ENCODE measurements around the gene ANK2. TPM values are rescaled to one million over a fixed set of nuclear protein-coding genes. Genes with fewer than 3 reads are reported as not detected.

Gene ANK2
- total RNA-seq, 1 experiment from 2014 or later: 5.6 TPM

DNA sequence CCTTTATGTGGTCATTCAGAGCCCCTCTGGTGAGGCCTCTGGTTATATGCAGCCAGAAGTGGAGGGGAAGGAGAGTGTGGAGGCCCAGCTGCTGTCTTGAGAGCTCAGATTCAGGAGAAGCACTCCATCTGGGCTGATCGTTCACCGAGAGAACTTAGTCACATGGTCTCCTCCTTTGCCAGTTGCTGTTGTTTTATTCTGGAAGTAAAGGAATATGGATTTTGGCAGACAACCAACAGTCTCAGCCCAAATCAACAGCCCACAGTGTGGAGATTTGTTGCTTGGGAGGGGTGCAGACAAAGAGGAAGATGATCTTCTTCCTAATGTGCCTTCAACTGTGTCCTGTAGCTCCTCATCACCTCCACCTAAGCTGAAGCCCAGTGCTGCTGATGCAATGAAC, 355.4 kb downstream of the ANK2 start:
- CTCF ChIA-PET: no interaction called here

More for the DNA sequence above, 355.4 kb downstream of the ANK2 start:
- H3K36me3 ChIP-seq (ENCODE audit: control insufficient read depth in 1 of 2, insufficient read depth in 2 of 2, low read length in 2 of 2): no peaks in the 10 kb centered on the region
- ATAC-seq (no peak), DNase-seq (ENCODE audit: low read depth, low spot score) (no peak)
- H3K79me2 ChIP-seq (ENCODE audit: insufficient read depth, low read length): no peaks in the 10 kb centered on the region
- no peak overlapping the region for H2AFZ ChIP-seq (ENCODE audit: low read depth, low read length, poor library complexity, severe bottlenecking)
- no TSS peak for BruUV-seq (replicated peaks)
- intact Hi-C loops (cut with micrococcal nuclease): no loop called here
- ChIA-PET RAD21 (ENCODE audit: low non-redundant PET in 1 of 2, low total read pairs in 2 of 2, uncharacterized antibody in 2 of 2, unreplicated experiment in 2 of 2) (no interaction called here), POLR2A (no interaction called here)
- TF ChIP-seq ELF1 (IDR thresholded peaks at IDR 0.05; ENCODE audit: borderline replicate concordance, low read depth) (no peak), ZNF274 (IDR thresholded peaks at IDR 0.05; ENCODE audit: low read depth, low read length) (no peak), SP1 (IDR thresholded peaks at IDR 0.05; ENCODE audit: low read depth) (no peak), EGR1 (IDR thresholded peaks at IDR 0.05; ENCODE audit: low read depth) (no peak), FOSL1 (IDR thresholded peaks at IDR 0.05; ENCODE audit: low read depth) (no peak), RAD21 (IDR thresholded peaks at IDR 0.05; ENCODE audit: low read depth) (no peak), CBX3 (IDR thresholded peaks at IDR 0.05; ENCODE audit: low read depth) (no peak), CEBPB (IDR thresholded peaks at IDR 0.05; ENCODE audit: low read depth) (no peak), ZFX (IDR thresholded peaks at IDR 0.05) (no peak), SRF (IDR thresholded peaks at IDR 0.05; ENCODE audit: low read depth) (no peak), POLR2AphosphoS5 (IDR thresholded peaks at IDR 0.05; ENCODE audit: low read depth, low read length) (no peak), TCF7L2 (IDR thresholded peaks at IDR 0.05; ENCODE audit: borderline replicate concordance, extremely low read depth, insufficient read depth, insufficient read length) (no peak), YY1 (IDR thresholded peaks at IDR 0.05; ENCODE audit: extremely low read depth, insufficient replicate concordance, low read depth, low read length) (no peak), SIN3A (IDR thresholded peaks at IDR 0.05; ENCODE audit: low read depth) (no peak), JUND (IDR thresholded peaks at IDR 0.05) (no peak)
- TF ChIP-seq, protein P1, sequence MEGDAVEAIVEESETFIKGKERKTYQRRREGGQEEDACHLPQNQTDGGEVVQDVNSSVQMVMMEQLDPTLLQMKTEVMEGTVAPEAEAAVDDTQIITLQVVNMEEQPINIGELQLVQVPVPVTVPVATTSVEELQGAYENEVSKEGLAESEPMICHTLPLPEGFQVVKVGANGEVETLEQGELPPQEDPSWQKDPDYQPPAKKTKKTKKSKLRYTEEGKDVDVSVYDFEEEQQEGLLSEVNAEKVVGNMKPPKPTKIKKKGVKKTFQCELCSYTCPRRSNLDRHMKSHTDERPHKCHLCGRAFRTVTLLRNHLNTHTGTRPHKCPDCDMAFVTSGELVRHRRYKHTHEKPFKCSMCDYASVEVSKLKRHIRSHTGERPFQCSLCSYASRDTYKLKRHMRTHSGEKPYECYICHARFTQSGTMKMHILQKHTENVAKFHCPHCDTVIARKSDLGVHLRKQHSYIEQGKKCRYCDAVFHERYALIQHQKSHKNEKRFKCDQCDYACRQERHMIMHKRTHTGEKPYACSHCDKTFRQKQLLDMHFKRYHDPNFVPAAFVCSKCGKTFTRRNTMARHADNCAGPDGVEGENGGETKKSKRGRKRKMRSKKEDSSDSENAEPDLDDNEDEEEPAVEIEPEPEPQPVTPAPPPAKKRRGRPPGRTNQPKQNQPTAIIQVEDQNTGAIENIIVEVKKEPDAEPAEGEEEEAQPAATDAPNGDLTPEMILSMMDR (IDR thresholded peaks at IDR 0.05 in 2 of 3, conservative IDR thresholded peaks at IDR 0.05 in 1 of 3; ENCODE audit: borderline replicate concordance in 1 of 3, insufficient read depth in 1 of 3, low read depth in 2 of 3, low read length in 2 of 3): no peak
- TF ChIP-seq, protein P2, sequence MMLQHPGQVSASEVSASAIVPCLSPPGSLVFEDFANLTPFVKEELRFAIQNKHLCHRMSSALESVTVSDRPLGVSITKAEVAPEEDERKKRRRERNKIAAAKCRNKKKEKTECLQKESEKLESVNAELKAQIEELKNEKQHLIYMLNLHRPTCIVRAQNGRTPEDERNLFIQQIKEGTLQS (IDR thresholded peaks at IDR 0.05): no peak
- TF ChIP-seq, protein P3, sequence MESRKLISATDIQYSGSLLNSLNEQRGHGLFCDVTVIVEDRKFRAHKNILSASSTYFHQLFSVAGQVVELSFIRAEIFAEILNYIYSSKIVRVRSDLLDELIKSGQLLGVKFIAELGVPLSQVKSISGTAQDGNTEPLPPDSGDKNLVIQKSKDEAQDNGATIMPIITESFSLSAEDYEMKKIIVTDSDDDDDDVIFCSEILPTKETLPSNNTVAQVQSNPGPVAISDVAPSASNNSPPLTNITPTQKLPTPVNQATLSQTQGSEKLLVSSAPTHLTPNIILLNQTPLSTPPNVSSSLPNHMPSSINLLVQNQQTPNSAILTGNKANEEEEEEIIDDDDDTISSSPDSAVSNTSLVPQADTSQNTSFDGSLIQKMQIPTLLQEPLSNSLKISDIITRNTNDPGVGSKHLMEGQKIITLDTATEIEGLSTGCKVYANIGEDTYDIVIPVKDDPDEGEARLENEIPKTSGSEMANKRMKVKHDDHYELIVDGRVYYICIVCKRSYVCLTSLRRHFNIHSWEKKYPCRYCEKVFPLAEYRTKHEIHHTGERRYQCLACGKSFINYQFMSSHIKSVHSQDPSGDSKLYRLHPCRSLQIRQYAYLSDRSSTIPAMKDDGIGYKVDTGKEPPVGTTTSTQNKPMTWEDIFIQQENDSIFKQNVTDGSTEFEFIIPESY (IDR thresholded peaks at IDR 0.05; ENCODE audit: extremely low read depth, insufficient replicate concordance, low read length): no peak
- no peaks in the 10 kb centered on the region for H3K27me3 ChIP-seq (ENCODE audit: insufficient read depth, low read length)
- H3K4me3 ChIP-seq (replicated peaks in 1 of 2; ENCODE audit: low read depth in 1 of 2, low read length in 2 of 2): no peak overlapping the region
- H3K4me1 ChIP-seq (ENCODE audit: control insufficient read depth in 1 of 2, insufficient read depth in 2 of 2, low read length in 2 of 2): no peaks in the 10 kb centered on the region
- H3K9ac ChIP-seq (ENCODE audit: low read length): no peak overlapping the region
- H3K27ac ChIP-seq (ENCODE audit: low read depth, low read length): no peak overlapping the region
- H3K9me3 ChIP-seq (ENCODE audit: control insufficient read depth in 1 of 2, insufficient read depth in 1 of 2, low read depth in 1 of 2, low read length in 2 of 2): no peaks in the 10 kb centered on the region
- H3K4me2 ChIP-seq (ENCODE audit: low read length): no peak overlapping the region
- no peaks in the 10 kb centered on the region for H4K20me1 ChIP-seq (ENCODE audit: insufficient read depth)
- H3K9me2 ChIP-seq (ENCODE audit: insufficient read depth): no peaks in the 10 kb centered on the region
